Measurements from ENCODE around the gene ORM2. TPM values are rescaled to one million over a fixed set of nuclear protein-coding genes. Genes with fewer than 3 reads are reported as not detected.

The ORM2 gene
- total and polyA plus RNA-seq, 2 of the 4 experiments (the other 2 are of a cell fraction) = not detected

GRCh38 chr9:114282507-114282906 is 47.2 kb upstream of the ORM2 start:
- H3K4me1 ChIP-seq (ENCODE audit: control insufficient read depth, insufficient read depth, low read length) = peaks cover 32% of the 10 kb centered on the region
- H3K4ac ChIP-seq (ENCODE audit: low read depth, low read length) = peak overlapping the region; percentile 50; the same call in 1 of the 2 replicates
- no peak overlapping the region for H2AK5ac ChIP-seq (ENCODE audit: low read depth, low read length)
- H2BK5ac ChIP-seq (ENCODE audit: low read depth, low read length, poor library complexity, severe bottlenecking) = no peak overlapping the region
- no peak overlapping the region for H3K18ac ChIP-seq (ENCODE audit: low read depth, low read length)
- no peak overlapping the region for H3K4me3 ChIP-seq (ENCODE audit: insufficient read depth, low read depth, low read length)
- H3K79me1 ChIP-seq (ENCODE audit: low read depth in 1 of 2, low read length in 2 of 2) = peaks cover 7 to 43% of the 10 kb centered on the region in 2 experiments; a peak in 3 of 4 replicates
- H2AFZ ChIP-seq (replicated peaks; ENCODE audit: low read length, poor library complexity) = no peak overlapping the region
- WGBS, 2 experiments (ENCODE audit: extremely low coverage in 2 of 2, insufficient read length in 1 of 2) = no CpG with 5 or more reads among the region's 6 CpGs
- no peaks in the 10 kb centered on the region; the same call in 1 of the 2 replicates for H4K20me1 ChIP-seq (ENCODE audit: insufficient read depth, low read length)
- in situ Hi-C loops (cut with MboI; ENCODE audit: low sequenced_read_pairs) = no loop called here
- H3K27ac ChIP-seq (ENCODE audit: insufficient read depth, low read length) = no peak overlapping the region
- no peak for DNase-seq
- ChIA-PET CTCF (no interaction called here), POLR2A (ENCODE audit: unreplicated experiment) (no interaction called here)
- H2BK20ac ChIP-seq (ENCODE audit: low read depth, low read length) = no peak overlapping the region
- H2BK120ac ChIP-seq (ENCODE audit: low read depth, low read length) = 0 out of 2 replicates have a peak overlapping the region, but pooled peaks have one; percentile 16
- no peak for ATAC-seq (ENCODE audit: low read depth)
- intact Hi-C loops (cut with micrococcal nuclease) = no loop called here
- H4K8ac ChIP-seq (ENCODE audit: low read depth in 2 of 2, low read length in 2 of 2) = no peak overlapping the region
- no peaks in the 10 kb centered on the region for H3K27me3 ChIP-seq (ENCODE audit: control insufficient read depth, insufficient read depth, low read length)
- peaks cover 3% of the 10 kb centered on the region; the same call in 1 of the 2 replicates for H3K36me3 ChIP-seq (ENCODE audit: control insufficient read depth, insufficient read depth, low read length)
- H3K9me3 ChIP-seq (ENCODE audit: control insufficient read depth, insufficient read depth, low read length) = no peaks in the 10 kb centered on the region
- no peak overlapping the region for H2AK9ac ChIP-seq (replicated peaks; ENCODE audit: low read depth, low read length, poor library complexity)
- H3K23ac ChIP-seq (ENCODE audit: low read depth, low read length) = no peak overlapping the region
- no peak overlapping the region for H3K14ac ChIP-seq (replicated peaks; ENCODE audit: low read depth, low read length)
- H3K4me2 ChIP-seq (ENCODE audit: low read depth, low read length) = no peak overlapping the region
- BruUV-seq (replicated peaks) = no TSS peak
- peak overlapping the region; percentile 12; the same call in 1 of the 2 replicates for H4K91ac ChIP-seq (ENCODE audit: insufficient read depth, low read depth, low read length)
- H2BK15ac ChIP-seq (ENCODE audit: low read depth, low read length) = no peak overlapping the region
- peaks cover 49% of the 10 kb centered on the region for H3K9me1 ChIP-seq (ENCODE audit: insufficient read depth, low read length)
- H3K56ac ChIP-seq (ENCODE audit: extremely low read depth, insufficient read depth, low read length) = no peak overlapping the region
- dilution Hi-C loops (cut with HindIII; ENCODE audit: low sequenced_read_pairs, unreplicated experiment) = no loop called here
- H4K5ac ChIP-seq (ENCODE audit: low read depth, low read length) = no peak overlapping the region
- no peak overlapping the region for H3K9ac ChIP-seq (ENCODE audit: low read depth, low read length)
- TF ChIP-seq USF2 (IDR thresholded peaks at IDR 0.05; ENCODE audit: low read depth, low read length) (no peak), NFE2L2 (IDR thresholded peaks at IDR 0.05; ENCODE audit: low read depth, low read length) (no peak), ELK1 (IDR thresholded peaks at IDR 0.05; ENCODE audit: borderline replicate concordance, low read depth, low read length) (no peak), MXI1 (IDR thresholded peaks at IDR 0.05; ENCODE audit: borderline replicate concordance, low read depth, low read length) (no peak), RCOR1 (IDR thresholded peaks at IDR 0.05; ENCODE audit: insufficient replicate concordance, low read length) (no peak), MAZ (IDR thresholded peaks at IDR 0.05; ENCODE audit: borderline replicate concordance, low read depth, low read length) (no peak), CHD1 (IDR thresholded peaks at IDR 0.05; ENCODE audit: low read depth, low read length) (no peak), RAD21 (IDR thresholded peaks at IDR 0.05; ENCODE audit: low read length) (no peak), CEBPB (IDR thresholded peaks at IDR 0.05; ENCODE audit: low read depth, low read length) (no peak), POLR2A (IDR thresholded peaks at IDR 0.05; ENCODE audit: low read depth, low read length) (no peak), CTCF (conservative IDR thresholded peaks at IDR 0.05; ENCODE audit: low read depth, low read length) (no peak), SMC3 (IDR thresholded peaks at IDR 0.05; ENCODE audit: low read depth, low read length) (no peak), RFX5 (IDR thresholded peaks at IDR 0.05; ENCODE audit: low read depth, low read length) (no peak), BHLHE40 (IDR thresholded peaks at IDR 0.05; ENCODE audit: low read depth, low read length) (no peak), MAFK (IDR thresholded peaks at IDR 0.05; ENCODE audit: low read depth, low read length) (no peak), FOS (IDR thresholded peaks at IDR 0.05; ENCODE audit: low read depth, low read length) (no peak)

Measured in IMR-90 (cell line).